Smooth muscle cell (in vitro differentiated cells): ENCODE results near the gene FZD2. TPM values are rescaled to one million over a fixed set of nuclear protein-coding genes. Genes with fewer than 3 reads are reported as not detected.
A peak's percentile ranks its signal among the peaks of the same experiment; 100 is the strongest.

Experiments used
- DNase-seq: peaks from one replicate; lab custom pipeline; 2025; ENCODE audit not compliant: unreplicated experiment; lab: John Stamatoyannopoulos, UW
- H2AFZ ChIP-seq: fragments of 200-600 bp; sonication (generic); 2 replicates; pipeline ENCODE4 v1.6.0; 2016; ENCODE audit warnings: antibody characterized with exemption, low read depth, mild to moderate bottlenecking
- H3F3A ChIP-seq: fragments of 200-600 bp; sonication (generic); 2 replicates; pipeline ENCODE4 v1.6.0; 2017; ENCODE audit warnings: antibody characterized with exemption, low read depth
- H3K27ac ChIP-seq: fragments of 200-600 bp; sonication (generic); 2 replicates; pipeline ENCODE4 v1.5.1; 2016; ENCODE audit warnings: low read depth, mild to moderate bottlenecking
- H3K27me3 ChIP-seq: fragments of 200-600 bp; sonication (generic); 2 replicates; pipeline ENCODE4 v1.6.1; 2016; ENCODE audit warnings: low read depth, mild to moderate bottlenecking
- H3K36me3 ChIP-seq: fragments of 200-600 bp; sonication (generic); 2 replicates; pipeline ENCODE4 v1.5.1; 2016; ENCODE audit warnings: low read depth
- H3K4me1 ChIP-seq: fragments of 200-600 bp; sonication (generic); 2 replicates; pipeline ENCODE4 v1.5.1; 2016; ENCODE audit warnings: low read depth
- H3K4me2 ChIP-seq: fragments of 200-600 bp; sonication (generic); 2 replicates; pipeline ENCODE4 v1.6.0; 2016; ENCODE audit warnings: mild to moderate bottlenecking
- H3K4me3 ChIP-seq: fragments of 200-600 bp; sonication (generic); 2 replicates; pipeline ENCODE4 v1.5.1; 2016; ENCODE audit warnings: mild to moderate bottlenecking
- H3K79me2 ChIP-seq: fragments of 200-600 bp; sonication (generic); 2 replicates; pipeline ENCODE4 v1.6.0; 2016; ENCODE audit warnings: low read depth, mild to moderate bottlenecking
- H3K9ac ChIP-seq: fragments of 200-600 bp; sonication (generic); 2 replicates; pipeline ENCODE4 v1.6.0; 2016; ENCODE audit warnings: low read depth
- H3K9me3 ChIP-seq: fragments of 200-600 bp; sonication (generic); replicated peaks from 2 replicates; pipeline ENCODE4 v1.5.1; 2016; ENCODE audit warnings: low read depth
- H4K20me1 ChIP-seq: fragments of 200-600 bp; sonication (generic); 2 replicates; pipeline ENCODE4 v1.6.0; 2016; ENCODE audit warnings: low read depth
- WGBS: methylation state at CpG from one replicate; pipeline ENCODE4 v1.1.7; 2016; ENCODE audit warnings: low lambda C conversion rate; 5-methylcytosine and 5-hydroxymethylcytosine counted together
- polyA plus RNA-seq: library from polyadenylated mRNA; unstranded; fragments of >200 nt; fragmentation: Nextera tagmentation; extraction: Ambion mirVana; gene quantifications from 2 replicates; pipeline ENCODE4 v1.2.1, GENCODE V29; 2016
- total RNA-seq: library from RNA; depleted of rRNA; stranded (reverse); fragments of >200 nt; gene quantifications from 2 replicates; pipeline ENCODE4 v1.2.3, GENCODE V29; 2014
- TF ChIP-seq, protein P1 (sequence below): fragments of 200-600 bp; sonication (generic); IDR thresholded peaks from 2 replicates; pipeline ENCODE4 v1.5.1; 2017; ENCODE audit warnings: borderline replicate concordance, mild to moderate bottlenecking, antibody characterized with exemption; ENCODE audit not compliant: insufficient read depth, poor library complexity, severe bottlenecking

The FZD2 gene
- total and polyA plus RNA-seq, 2 experiments from 2014 or later: 19.8 to 33.7 TPM

DNA sequence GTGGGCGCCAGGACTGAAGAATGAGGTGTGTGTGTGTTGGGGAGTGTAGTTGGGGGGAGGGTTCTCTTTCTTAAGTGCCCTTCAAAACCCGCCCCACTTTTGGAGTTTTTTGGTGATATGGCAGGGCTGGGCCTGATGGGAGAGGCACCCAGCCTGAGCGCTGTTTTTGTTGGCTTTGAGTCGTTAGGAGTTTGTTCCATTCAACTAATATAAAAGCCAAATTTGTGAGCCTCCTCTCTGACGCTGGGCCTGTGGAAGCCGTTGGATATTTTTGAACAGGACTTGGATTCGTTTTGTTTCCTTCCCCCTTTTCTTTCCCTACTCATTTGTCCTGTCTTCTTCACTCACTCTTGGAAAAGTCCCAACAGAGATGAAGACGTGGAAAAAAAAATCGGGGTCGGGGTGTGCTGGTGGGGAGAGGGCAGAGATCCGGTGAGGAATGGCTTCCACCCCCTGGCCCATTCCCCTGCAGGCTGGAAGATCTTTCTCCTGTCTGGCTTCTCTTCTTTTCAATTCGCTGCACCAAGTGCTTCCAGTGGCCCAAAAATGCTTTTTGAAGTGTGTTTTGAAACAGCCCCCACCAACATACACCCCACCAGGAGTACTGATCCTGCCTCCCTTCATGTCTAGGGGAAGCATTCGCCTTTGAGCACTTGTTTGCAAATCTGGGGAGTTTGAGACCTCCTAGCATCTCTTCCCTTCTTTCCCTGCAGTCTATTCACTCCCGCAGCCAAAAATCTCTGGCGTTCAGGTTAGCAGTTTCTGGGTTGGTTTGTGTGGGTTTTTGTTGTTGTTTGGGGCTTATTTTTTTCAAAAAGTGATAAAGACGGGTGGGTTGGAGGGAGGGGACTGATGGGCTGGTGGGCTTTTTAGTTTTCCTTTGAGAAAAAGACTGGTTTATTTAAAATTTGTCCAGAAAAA lies 2.6 kb downstream of the FZD2 start:
- DNase-seq: no peak
- Histone ChIP-seq H3K27ac (peak overlapping the region; percentile 56), H3K4me2 (peak overlapping the region; percentile 96), H3K79me2 (peaks cover 20% of the 10 kb centered on the region), H3K9me3 (no peaks in the 10 kb centered on the region), H2AFZ (no peak overlapping the region), H3K9ac (no peak overlapping the region), H3K36me3 (no peaks in the 10 kb centered on the region), H3F3A (peaks cover 16% of the 10 kb centered on the region), H3K27me3 (no peaks in the 10 kb centered on the region), H3K4me1 (peaks cover 31% of the 10 kb centered on the region), H3K4me3 (peak overlapping the region; percentile 84), H4K20me1 (peaks cover 34% of the 10 kb centered on the region)
- TF ChIP-seq, protein P1, sequence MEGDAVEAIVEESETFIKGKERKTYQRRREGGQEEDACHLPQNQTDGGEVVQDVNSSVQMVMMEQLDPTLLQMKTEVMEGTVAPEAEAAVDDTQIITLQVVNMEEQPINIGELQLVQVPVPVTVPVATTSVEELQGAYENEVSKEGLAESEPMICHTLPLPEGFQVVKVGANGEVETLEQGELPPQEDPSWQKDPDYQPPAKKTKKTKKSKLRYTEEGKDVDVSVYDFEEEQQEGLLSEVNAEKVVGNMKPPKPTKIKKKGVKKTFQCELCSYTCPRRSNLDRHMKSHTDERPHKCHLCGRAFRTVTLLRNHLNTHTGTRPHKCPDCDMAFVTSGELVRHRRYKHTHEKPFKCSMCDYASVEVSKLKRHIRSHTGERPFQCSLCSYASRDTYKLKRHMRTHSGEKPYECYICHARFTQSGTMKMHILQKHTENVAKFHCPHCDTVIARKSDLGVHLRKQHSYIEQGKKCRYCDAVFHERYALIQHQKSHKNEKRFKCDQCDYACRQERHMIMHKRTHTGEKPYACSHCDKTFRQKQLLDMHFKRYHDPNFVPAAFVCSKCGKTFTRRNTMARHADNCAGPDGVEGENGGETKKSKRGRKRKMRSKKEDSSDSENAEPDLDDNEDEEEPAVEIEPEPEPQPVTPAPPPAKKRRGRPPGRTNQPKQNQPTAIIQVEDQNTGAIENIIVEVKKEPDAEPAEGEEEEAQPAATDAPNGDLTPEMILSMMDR: no peak
- WGBS: 21% methylated on average over 16 of the region's 16 CpGs

DNA sequence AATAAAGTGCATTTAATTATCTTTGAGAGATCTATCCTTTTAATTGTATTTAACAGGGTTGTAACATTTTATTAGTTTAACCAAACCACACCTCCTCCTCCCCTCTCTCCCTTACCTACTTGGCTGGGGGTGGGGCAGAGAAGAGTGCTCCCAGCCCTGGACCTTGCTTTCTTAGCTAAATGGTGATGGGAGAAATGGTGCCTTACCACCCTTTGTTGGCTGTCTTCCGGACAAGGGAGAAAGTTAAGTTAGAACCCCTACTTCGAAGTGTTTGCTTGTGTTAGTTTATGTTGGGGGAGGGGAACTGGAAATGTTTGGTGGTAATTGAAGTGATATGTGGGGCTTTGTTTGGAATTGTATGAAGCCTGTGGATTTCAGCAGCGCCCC lies 3.9 kb downstream of the FZD2 start:
- Histone ChIP-seq H3K27ac (peak overlapping the region; percentile 56), H3K36me3 (no peaks in the 10 kb centered on the region), H3K27me3 (no peaks in the 10 kb centered on the region), H3K4me2 (no peak overlapping the region), H2AFZ (no peak overlapping the region), H3K79me2 (peaks cover 20% of the 10 kb centered on the region), H3K9me3 (no peaks in the 10 kb centered on the region), H3K4me3 (peak overlapping the region; percentile 84), H3K9ac (no peak overlapping the region), H3F3A (peaks cover 16% of the 10 kb centered on the region), H4K20me1 (peaks cover 34% of the 10 kb centered on the region), H3K4me1 (peaks cover 20% of the 10 kb centered on the region)
- WGBS: 57% methylated on average over 3 of the region's 3 CpGs
- DNase-seq: no peak
- TF ChIP-seq, protein P1: no peak

DNA sequence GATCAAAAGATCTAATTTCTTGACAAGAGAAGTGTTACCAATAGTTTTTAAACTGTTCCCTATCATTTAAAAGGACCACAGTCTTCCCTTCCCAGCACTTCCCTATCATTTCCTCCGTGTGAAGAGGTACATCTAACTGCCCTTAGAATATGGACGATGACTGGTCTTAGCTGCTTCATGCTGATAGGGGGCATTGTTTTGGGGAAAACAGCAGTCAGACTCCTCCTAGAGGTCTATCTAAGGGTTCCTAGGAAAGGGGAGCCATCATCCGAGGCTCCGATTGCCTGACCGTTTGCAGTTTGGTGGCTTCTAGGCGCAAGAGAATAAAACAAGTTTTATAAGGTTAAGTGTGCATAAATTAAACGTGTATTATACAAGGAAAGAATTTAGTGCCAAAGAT lies 7.1 kb downstream of the FZD2 start:
- TF ChIP-seq, protein P1: no peak
- Histone ChIP-seq H3K4me1 (peaks cover 20% of the 10 kb centered on the region), H3K4me3 (no peak overlapping the region), H3K36me3 (no peaks in the 10 kb centered on the region), H3K27ac (no peak overlapping the region), H3K9me3 (no peaks in the 10 kb centered on the region), H3F3A (peaks cover 16% of the 10 kb centered on the region), H3K79me2 (peaks cover 3% of the 10 kb centered on the region), H3K4me2 (no peak overlapping the region), H3K9ac (no peak overlapping the region), H4K20me1 (peaks cover 19% of the 10 kb centered on the region), H2AFZ (no peak overlapping the region), H3K27me3 (no peaks in the 10 kb centered on the region)
- DNase-seq: no peak
- 79% methylated on average over 7 of the region's 7 CpGs for WGBS
